Measurements from ENCODE around the gene ST3GAL3. TPM values are rescaled to one million over a fixed set of nuclear protein-coding genes. Genes with fewer than 3 reads are reported as not detected.

The ST3GAL3 gene
- total RNA-seq, 1 donor from 2014 or later = 11.4 TPM

DNA sequence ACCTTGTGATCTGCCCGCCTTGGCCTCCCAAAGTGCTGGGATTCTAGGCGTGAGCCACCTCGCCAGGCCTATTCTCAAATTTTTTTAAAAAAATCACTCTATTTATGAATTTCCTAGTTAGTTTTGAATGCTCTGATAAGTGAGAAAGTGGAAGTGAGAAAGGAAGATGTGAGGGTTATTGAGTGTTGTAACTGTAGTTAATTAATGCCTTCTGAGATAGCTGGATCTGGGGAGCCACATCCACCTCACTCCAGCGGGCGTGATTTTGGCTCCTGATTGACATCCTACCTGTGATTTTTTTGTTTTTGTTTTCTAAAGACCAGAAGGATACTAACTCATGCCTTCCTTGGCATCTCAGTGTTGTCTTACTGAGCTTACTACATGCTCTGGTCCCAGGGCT, 65.6 kb downstream of the ST3GAL3 start:
- no peak overlapping the region for H3K4me2 ChIP-seq (ENCODE audit: low read length)
- TF ChIP-seq, protein P1, sequence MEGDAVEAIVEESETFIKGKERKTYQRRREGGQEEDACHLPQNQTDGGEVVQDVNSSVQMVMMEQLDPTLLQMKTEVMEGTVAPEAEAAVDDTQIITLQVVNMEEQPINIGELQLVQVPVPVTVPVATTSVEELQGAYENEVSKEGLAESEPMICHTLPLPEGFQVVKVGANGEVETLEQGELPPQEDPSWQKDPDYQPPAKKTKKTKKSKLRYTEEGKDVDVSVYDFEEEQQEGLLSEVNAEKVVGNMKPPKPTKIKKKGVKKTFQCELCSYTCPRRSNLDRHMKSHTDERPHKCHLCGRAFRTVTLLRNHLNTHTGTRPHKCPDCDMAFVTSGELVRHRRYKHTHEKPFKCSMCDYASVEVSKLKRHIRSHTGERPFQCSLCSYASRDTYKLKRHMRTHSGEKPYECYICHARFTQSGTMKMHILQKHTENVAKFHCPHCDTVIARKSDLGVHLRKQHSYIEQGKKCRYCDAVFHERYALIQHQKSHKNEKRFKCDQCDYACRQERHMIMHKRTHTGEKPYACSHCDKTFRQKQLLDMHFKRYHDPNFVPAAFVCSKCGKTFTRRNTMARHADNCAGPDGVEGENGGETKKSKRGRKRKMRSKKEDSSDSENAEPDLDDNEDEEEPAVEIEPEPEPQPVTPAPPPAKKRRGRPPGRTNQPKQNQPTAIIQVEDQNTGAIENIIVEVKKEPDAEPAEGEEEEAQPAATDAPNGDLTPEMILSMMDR (IDR thresholded peaks at IDR 0.05; ENCODE audit: insufficient read depth, low read depth, low read length) = no peak
- no peak for TF ChIP-seq EZH2 (IDR thresholded peaks at IDR 0.05; ENCODE audit: insufficient read depth, low read length)
- no peaks in the 10 kb centered on the region for H3K36me3 ChIP-seq (ENCODE audit: insufficient read depth, low read length)
- H3K36me3 Mint-ChIP-seq (ENCODE audit: low read depth, unreplicated experiment) = peaks cover 11% of the 10 kb centered on the region
- H3K27ac Mint-ChIP-seq (ENCODE audit: unreplicated experiment) = no peak overlapping the region
- peaks cover 6% of the 10 kb centered on the region for H3K79me2 ChIP-seq (ENCODE audit: insufficient read depth, low read length)
- no peak for FAIRE-seq
- no peak overlapping the region for H3K4me3 ChIP-seq (ENCODE audit: insufficient read depth, low read depth, low read length)
- no peak overlapping the region for H3K4me3 Mint-ChIP-seq (ENCODE audit: unreplicated experiment)
- peaks cover 10% of the 10 kb centered on the region for H4K20me1 ChIP-seq (ENCODE audit: insufficient read depth, low read length)
- no peaks in the 10 kb centered on the region for H3K27me3 ChIP-seq (ENCODE audit: insufficient read depth, low read length)
- peaks cover 17% of the 10 kb centered on the region for H3K4me1 Mint-ChIP-seq (ENCODE audit: low read depth, unreplicated experiment)
- H3K9me3 Mint-ChIP-seq (ENCODE audit: unreplicated experiment) = peaks cover 2% of the 10 kb centered on the region
- no peak overlapping the region for H2AFZ ChIP-seq (ENCODE audit: low read depth, low read length)
- no peak for DNase-seq (ENCODE audit: low read depth)
- no peak overlapping the region for H3K27ac ChIP-seq (ENCODE audit: low read depth, low read length)
- peaks cover 13% of the 10 kb centered on the region for H3K4me1 ChIP-seq (ENCODE audit: insufficient read depth, low read length)
- H3K9me3 ChIP-seq (ENCODE audit: insufficient read depth, low read depth, low read length) = no peaks in the 10 kb centered on the region
- no peaks in the 10 kb centered on the region for H3K27me3 Mint-ChIP-seq (ENCODE audit: low read depth, unreplicated experiment)
- H3K9ac ChIP-seq (ENCODE audit: low read length) = no peak overlapping the region

GRCh38 chr1:43773821-43774220, 66.5 kb downstream of the ST3GAL3 start:
- no peaks in the 10 kb centered on the region for H3K9me3 ChIP-seq (ENCODE audit: insufficient read depth, low read depth, low read length)
- Mint-ChIP-seq H3K4me1 (ENCODE audit: low read depth, unreplicated experiment) (peaks cover 17% of the 10 kb centered on the region), H3K36me3 (ENCODE audit: low read depth, unreplicated experiment) (peaks cover 12% of the 10 kb centered on the region), H3K27ac (ENCODE audit: unreplicated experiment) (no peak overlapping the region), H3K9me3 (ENCODE audit: unreplicated experiment) (peaks cover 5% of the 10 kb centered on the region), H3K27me3 (ENCODE audit: low read depth, unreplicated experiment) (no peaks in the 10 kb centered on the region), H3K4me3 (ENCODE audit: unreplicated experiment) (no peak overlapping the region)
- H3K79me2 ChIP-seq (ENCODE audit: insufficient read depth, low read length) = peaks cover 2% of the 10 kb centered on the region
- no peak for TF ChIP-seq EZH2 (IDR thresholded peaks at IDR 0.05; ENCODE audit: insufficient read depth, low read length)
- TF ChIP-seq, protein P1 (IDR thresholded peaks at IDR 0.05; ENCODE audit: insufficient read depth, low read depth, low read length) = no peak
- H3K36me3 ChIP-seq (ENCODE audit: insufficient read depth, low read length) = no peaks in the 10 kb centered on the region
- DNase-seq (ENCODE audit: low read depth) (no peak), FAIRE-seq (no peak)
- no peak overlapping the region for H2AFZ ChIP-seq (ENCODE audit: low read depth, low read length)
- peaks cover 10% of the 10 kb centered on the region for H4K20me1 ChIP-seq (ENCODE audit: insufficient read depth, low read length)
- H3K9ac ChIP-seq (ENCODE audit: low read length) = no peak overlapping the region
- no peak overlapping the region for H3K4me2 ChIP-seq (ENCODE audit: low read length)
- H3K27me3 ChIP-seq (ENCODE audit: insufficient read depth, low read length) = no peaks in the 10 kb centered on the region
- no peak overlapping the region for H3K27ac ChIP-seq (ENCODE audit: low read depth, low read length)
- H3K4me1 ChIP-seq (ENCODE audit: insufficient read depth, low read length) = peaks cover 13% of the 10 kb centered on the region
- H3K4me3 ChIP-seq (ENCODE audit: insufficient read depth, low read depth, low read length) = no peak overlapping the region

GRCh38 chr1:43774359-43774758, 67.0 kb downstream of the ST3GAL3 start:
- peaks cover 1% of the 10 kb centered on the region for H3K79me2 ChIP-seq (ENCODE audit: insufficient read depth, low read length)
- peaks cover 10% of the 10 kb centered on the region for H4K20me1 ChIP-seq (ENCODE audit: insufficient read depth, low read length)
- no peak overlapping the region for H2AFZ ChIP-seq (ENCODE audit: low read depth, low read length)
- H3K4me2 ChIP-seq (ENCODE audit: low read length) = no peak overlapping the region
- no peak for FAIRE-seq
- H3K36me3 Mint-ChIP-seq (ENCODE audit: low read depth, unreplicated experiment) = peaks cover 15% of the 10 kb centered on the region
- H3K27me3 ChIP-seq (ENCODE audit: insufficient read depth, low read length) = no peaks in the 10 kb centered on the region
- DNase-seq (ENCODE audit: low read depth) = peak; percentile 53
- no peaks in the 10 kb centered on the region for H3K9me3 ChIP-seq (ENCODE audit: insufficient read depth, low read depth, low read length)
- H3K4me1 ChIP-seq (ENCODE audit: insufficient read depth, low read length) = peaks cover 13% of the 10 kb centered on the region
- H3K4me3 Mint-ChIP-seq (ENCODE audit: unreplicated experiment) = no peak overlapping the region
- TF ChIP-seq, protein P1 (IDR thresholded peaks at IDR 0.05; ENCODE audit: insufficient read depth, low read depth, low read length) = no peak
- no peak for TF ChIP-seq EZH2 (IDR thresholded peaks at IDR 0.05; ENCODE audit: insufficient read depth, low read length)
- H3K36me3 ChIP-seq (ENCODE audit: insufficient read depth, low read length) = no peaks in the 10 kb centered on the region
- H3K9ac ChIP-seq (ENCODE audit: low read length) = no peak overlapping the region
- peaks cover 5% of the 10 kb centered on the region for H3K9me3 Mint-ChIP-seq (ENCODE audit: unreplicated experiment)
- peak overlapping the region; percentile 49 for H3K27ac Mint-ChIP-seq (ENCODE audit: unreplicated experiment)
- no peak overlapping the region for H3K27ac ChIP-seq (ENCODE audit: low read depth, low read length)
- H3K4me1 Mint-ChIP-seq (ENCODE audit: low read depth, unreplicated experiment) = peaks cover 17% of the 10 kb centered on the region
- H3K27me3 Mint-ChIP-seq (ENCODE audit: low read depth, unreplicated experiment) = no peaks in the 10 kb centered on the region
- no peak overlapping the region for H3K4me3 ChIP-seq (ENCODE audit: insufficient read depth, low read depth, low read length)

Data from astrocyte (in vitro differentiated cells and primary cell).